ENCODE data around the gene RNF217. TPM values are rescaled to one million over a fixed set of nuclear protein-coding genes. Genes with fewer than 3 reads are reported as not detected.

RNF217 gene
- total and polyA plus RNA-seq, 8 donors = 1.9 to 32.7 (median 11.2) TPM

DNA sequence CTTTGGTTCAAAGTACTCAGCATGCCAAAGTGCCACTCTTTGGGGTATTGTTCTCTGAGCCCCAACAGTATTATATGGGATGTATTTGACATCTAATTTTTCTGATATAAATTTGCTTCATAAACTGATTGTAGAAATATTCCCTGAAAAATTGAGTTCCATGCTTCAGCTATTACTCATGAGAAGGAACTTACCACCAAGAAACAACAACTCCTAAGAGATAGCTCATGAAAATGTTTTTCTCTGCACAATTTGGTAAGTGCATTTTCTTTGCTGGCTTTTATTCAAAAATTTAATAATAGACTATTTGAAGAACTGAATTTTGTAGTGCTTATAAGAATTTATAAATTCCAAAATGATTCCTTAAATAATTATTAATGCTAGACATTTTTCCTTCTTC, 178.6 kb downstream of the RNF217 start:
- TF ChIP-seq EP300 (IDR thresholded peaks at IDR 0.05) (no peak), POLR2AphosphoS5 (IDR thresholded peaks at IDR 0.05) (no peak), CTCF (IDR thresholded peaks at IDR 0.05) (no peak), POLR2A (IDR thresholded peaks at IDR 0.05) (no peak)
- Histone ChIP-seq H3K9me3 (no peaks in the 10 kb centered on the region), H3K27me3 (no peaks in the 10 kb centered on the region), H3K4me3 (no peak overlapping the region), H3K4me1 (no peaks in the 10 kb centered on the region), H3K36me3 (no peaks in the 10 kb centered on the region), H3K27ac (no peak overlapping the region)
- intact Hi-C loops (cut with DNase I; ENCODE audit: low total_unique reads) = no loop called here
- DNase-seq = no peak

Other genes with a start within 250 kb of the RNF217 start
- 100 to 1,000 TPM in 1 of 5 donors, 10 to 100 TPM in 4; 14.8 to 100 (median 23.3) TPM for gene TPD52L1, start 191.3 kb downstream of the RNF217 start, total RNA-seq
- 100 to 1,000 TPM in 1 of 3 donors, 10 to 100 TPM in 2; 80.6 to 102 (median 95.3) TPM for gene TPD52L1, start 191.3 kb downstream of the RNF217 start, polyA plus RNA-seq